Measurements from ENCODE around the gene KIAA0319L.

GRCh38 chr1:35481229-35481628, 76.0 kb downstream of the KIAA0319L start:
- TF ChIP-seq CTCF (IDR thresholded peaks at IDR 0.05), result no peak
- no peak for TF ChIP-seq POLR2AphosphoS5 (IDR thresholded peaks at IDR 0.05; ENCODE audit: insufficient read depth in 1 of 2, low read depth in 1 of 2)
